CD4-positive, alpha-beta T cell treated with Interleukin-17A for 1 hour (primary cell): ENCODE results near the gene EDNRB.
"Not testable (repeated sequence)": the region's sequence is repeated elsewhere in the genome, so short reads cannot be mapped to it uniquely, and the experiment has no call there.

Source experiments
- DNase-seq: peaks from one replicate; pipeline ENCODE4 v3.0.0-alpha.2; 2020

EDNRB gene

DNA sequence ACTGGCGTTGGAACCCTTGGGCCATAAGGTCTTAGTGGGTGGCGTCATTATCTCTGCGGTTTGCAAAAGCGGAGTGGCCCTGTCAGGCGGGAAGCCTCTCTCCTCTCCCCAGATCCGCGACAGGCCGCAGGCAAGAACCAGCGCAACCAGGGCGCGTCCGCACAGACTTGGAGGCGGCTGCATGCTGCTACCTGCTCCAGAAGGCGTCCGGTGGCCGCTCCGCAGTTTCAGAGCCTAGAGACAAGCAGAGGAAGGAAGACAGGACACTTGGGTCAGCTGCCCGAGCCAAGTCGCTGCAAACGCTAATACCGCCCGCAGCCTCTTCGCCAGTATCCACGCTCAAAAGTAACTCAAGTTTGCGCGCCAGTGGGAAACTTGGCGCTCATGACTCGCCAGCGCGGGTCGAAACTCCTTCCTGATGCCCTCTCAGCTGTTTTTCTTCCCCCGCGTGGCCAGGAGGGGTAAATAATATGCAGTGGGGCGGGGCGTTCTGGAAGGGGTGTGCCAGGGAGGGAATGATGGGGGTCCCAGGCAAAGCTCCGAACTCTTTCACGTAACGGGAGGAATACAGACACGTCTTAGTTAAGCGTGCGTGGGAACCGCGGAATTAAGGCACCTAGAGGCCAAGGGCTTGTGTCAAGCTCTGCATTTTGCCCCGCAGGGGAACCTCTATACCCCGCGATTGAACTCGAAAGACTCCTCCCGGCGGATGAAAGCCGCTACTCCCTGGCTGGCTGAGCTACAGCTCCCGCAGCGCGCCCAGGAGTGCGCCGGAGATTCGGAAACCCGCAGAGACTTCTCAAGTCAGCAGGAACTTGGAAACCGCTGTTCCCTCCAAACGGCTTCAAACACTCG, at the start of gene EDNRB:
EDNRB (minus strand) TSS at position 441 of the 855 bp plus-strand sequence; CDS start at position 183, 258 bp downstream.
- no peak for DNase-seq

DNA sequence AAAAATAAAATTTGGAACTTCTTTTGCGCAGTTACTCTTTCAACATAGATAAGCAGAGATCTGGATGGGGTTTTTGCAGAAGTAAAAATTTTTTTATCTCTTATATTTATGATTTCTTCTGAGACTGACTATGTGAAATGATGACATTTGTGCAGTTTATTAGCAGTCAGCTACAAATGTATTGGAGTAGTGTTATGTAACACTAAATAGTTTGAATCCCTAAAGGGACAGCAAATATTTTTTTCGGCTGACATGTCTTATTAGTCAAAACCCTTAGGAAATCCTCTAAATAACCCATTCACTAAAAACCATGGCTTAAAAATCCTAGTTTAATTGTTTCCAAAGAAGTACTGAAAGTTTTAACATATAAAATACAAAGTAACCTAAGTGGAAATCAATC, 48.0 kb upstream of the EDNRB start:
- DNase-seq, result no peak

DNA sequence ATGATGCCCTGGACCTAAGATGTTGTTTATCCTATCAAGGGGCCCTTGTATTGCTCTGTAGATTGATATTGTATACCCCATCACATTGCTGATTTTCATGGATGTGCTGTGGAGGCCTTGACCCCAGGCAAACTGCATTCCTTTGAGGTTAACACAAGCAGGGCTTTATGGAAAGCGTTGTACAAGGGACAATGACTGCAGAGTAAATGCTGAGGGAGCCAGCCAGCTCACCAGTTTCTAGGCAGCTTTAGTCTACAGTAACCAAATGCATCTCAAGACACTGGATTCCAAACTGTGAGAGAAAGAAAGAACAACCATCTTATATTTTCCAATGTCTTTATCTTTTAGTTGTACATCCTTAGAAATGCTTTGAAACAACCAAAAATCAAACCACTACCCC, 34.1 kb upstream of the EDNRB start:
- no peak for DNase-seq

- no peak for DNase-seq
These were observed 33.6 kb upstream of the EDNRB start for GRCh38 chr13:77952276-77952675.

DNA sequence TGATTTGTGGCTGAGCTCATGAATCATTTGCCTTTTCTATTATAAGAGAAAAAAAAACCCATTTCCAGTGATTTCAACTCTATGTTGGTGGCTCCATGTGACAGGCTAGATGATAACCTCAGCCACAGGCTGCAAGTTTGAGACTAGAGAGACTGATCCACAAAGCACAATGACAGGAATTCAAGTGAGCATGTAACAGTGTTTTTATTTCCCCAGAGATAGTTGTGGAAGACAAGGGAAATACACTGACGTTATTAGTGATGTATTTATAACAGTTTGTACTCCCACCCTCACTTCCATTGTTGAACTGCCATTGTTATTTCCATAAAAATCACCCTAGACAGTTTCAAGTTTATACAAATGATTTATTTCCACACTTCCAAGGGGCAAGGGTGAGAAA, 27.9 kb upstream of the EDNRB start:
- no peak for DNase-seq

DNA sequence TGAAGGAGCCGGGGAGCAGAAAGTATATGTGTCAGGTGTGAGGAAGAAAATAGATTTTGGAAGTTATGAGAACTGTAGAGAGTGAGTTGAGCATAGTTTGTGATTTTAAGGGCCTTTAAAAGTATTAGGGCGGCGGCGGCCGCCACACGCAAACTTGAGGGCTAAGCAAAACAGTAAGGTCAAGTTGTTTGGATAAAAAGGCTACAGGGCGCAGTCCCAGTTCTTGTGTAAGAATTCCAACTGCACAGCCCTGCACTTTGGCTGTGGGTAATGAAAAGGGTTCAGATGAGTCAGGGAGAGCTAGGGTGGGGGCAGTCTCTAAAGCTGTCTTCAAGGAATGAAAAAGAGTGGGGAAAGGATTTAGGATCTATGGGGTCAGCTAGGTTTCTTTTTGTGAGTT, 16.4 kb upstream of the EDNRB start:
- DNase-seq, result not testable (repeated sequence)

GRCh38 chr13:77930430-77930829, 11.8 kb upstream of the EDNRB start:
- DNase-seq, result no peak

- peak; percentile 2 for DNase-seq
These were observed 10.3 kb upstream of the EDNRB start for GRCh38 chr13:77928909-77929308.

- DNase-seq, result no peak
These were observed 7.0 kb upstream of the EDNRB start for GRCh38 chr13:77925616-77926015.

- no peak for DNase-seq
These were observed 1.3 kb upstream of the EDNRB start for GRCh38 chr13:77919921-77920294.

DNA sequence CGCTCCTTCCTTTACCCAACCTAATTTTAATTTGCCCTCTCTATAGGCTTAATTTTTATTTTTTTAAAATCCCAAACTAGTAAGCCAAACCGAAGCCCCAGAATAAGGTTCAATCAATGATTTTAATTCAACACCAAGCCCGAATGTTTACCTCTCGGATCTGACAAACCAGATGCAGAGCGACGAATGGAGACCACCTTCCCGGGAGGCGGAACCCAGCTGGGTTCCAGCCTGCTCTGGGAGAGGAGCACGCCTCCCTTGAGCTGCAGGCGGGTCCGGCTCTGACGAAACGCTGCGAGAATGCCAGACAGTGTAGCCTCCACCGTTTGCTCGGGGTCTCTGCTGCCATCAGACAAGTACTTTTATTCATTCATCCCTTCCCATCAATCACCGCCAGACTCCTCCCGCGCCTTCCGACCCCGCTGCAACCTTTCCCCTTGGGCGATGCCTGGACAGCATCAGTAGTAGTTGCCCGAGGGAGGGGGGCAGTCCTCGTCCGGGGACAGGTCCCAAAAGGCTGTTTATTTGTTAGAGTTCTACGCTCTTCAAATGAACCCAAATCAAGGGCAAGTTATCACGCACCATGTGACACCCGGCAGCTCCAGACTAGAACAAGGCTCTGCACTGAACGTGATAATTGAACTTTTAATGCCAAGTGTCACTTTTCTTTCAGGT, 752 bp upstream of the EDNRB start:
- DNase-seq, result no peak

- no peak for DNase-seq
These were observed 2.1 kb downstream of the EDNRB start for GRCh38 chr13:77916488-77916887.

GRCh38 chr13:77915686-77916085, 2.9 kb downstream of the EDNRB start:
- no peak for DNase-seq

- no peak for DNase-seq
These were observed 5.6 kb downstream of the EDNRB start for GRCh38 chr13:77913003-77913402.

- no peak for DNase-seq
These were observed 6.9 kb downstream of the EDNRB start for GRCh38 chr13:77911751-77912150.

DNA sequence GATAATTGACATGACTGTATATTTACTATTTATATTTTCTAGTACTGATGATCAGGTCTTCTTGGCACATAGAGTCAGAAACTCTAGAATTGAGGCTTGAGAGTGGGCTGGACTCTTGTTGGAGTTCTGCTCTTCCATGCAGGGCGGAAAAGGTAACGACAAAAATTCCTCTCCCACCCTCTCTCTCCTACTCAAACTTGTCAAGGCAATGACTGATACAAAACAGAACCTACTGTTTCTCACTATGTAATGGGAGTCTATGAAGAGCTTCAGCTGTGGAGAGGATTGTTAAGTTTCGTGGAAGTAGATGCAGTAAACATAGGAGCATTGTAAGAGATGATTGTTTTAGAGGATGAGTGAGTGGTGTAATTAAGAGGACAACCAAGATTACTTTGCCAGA, 8.8 kb downstream of the EDNRB start:
- no peak for DNase-seq

GRCh38 chr13:77908531-77908930, 10.1 kb downstream of the EDNRB start:
- DNase-seq, result no peak

DNA sequence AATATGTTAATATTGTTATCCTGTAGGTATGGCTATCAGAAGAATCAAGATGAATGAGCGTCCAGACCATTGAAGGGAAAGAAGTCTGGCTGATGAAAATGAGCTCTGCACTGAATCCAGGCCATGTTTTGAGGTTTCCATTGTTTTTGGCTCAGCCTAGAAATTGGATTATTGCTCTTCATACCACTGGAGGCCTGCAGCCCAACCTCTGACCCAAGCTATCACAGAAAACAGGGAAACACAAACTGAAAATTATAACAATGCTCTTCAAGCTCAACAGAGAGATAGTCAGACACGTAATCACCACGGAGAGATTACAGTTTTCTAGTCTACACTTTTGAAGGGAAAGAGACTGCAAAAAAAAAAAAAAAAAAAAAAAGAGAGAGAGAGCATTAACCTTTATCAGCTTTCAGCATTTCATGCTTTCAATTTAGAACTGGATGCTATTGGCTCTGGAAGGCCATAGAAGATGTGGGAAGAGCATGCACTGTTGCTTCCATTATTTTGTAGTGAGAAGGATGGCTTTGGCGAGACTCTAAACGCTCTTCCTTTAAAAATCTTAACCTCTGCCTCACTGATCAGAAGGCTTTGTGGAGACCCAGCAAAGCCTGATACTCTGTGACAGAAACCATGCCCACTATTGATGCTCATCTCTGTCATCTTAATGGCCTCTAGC, 10.8 kb downstream of the EDNRB start:
- DNase-seq, result no peak

DNA sequence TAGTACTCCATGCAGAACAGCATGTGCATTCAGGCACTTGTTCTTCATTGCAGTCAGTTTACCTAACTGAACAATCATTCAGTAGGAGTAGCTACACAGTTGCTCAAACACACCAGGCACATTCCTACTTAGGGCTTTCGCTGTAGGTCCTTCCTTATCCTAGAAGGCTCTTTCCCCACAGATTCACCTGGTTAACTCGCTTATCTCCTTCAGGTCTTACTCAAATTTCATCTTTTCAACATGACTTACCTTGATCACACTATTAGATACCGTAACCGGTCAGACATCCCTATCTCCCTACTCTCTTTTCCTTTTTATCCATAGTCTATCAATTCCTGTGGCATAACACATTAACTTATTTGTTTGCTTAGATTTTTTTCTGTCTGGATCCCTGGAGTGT, 14.6 kb downstream of the EDNRB start:
- no peak for DNase-seq

GRCh38 chr13:77903435-77903834, 15.2 kb downstream of the EDNRB start:
- no peak for DNase-seq

GRCh38 chr13:77902319-77902963, 16.2 kb downstream of the EDNRB start:
- DNase-seq, result no peak

DNA sequence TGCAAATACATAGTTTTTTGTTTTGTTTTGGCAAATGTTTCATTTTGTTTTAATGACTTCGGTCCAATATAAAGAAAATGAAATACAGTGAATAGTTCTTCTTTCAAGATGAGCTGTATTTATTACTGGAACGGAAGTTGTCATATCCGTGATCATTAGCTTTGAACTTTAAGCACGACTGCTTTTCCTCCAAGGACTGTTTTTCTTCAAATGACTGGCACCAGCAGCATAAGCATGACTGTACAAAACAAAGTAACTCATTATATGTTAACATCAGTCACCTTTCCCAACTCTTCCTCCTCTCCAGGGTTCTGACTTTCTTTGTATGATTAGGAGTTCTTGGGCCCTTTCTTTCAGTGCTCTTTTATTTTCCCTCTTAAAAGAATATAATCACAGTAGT, 20.5 kb downstream of the EDNRB start:
- no peak for DNase-seq

- DNase-seq, result no peak
These were observed 21.7 kb downstream of the EDNRB start for GRCh38 chr13:77896977-77897376.
